ENCODE measurements around the gene LRRFIP2. TPM values are rescaled to one million over a fixed set of nuclear protein-coding genes. Genes with fewer than 3 reads are reported as not detected.
A peak's percentile ranks its signal among the peaks of the same experiment; 100 is the strongest.
"Not testable (repeated sequence)": the region's sequence is repeated elsewhere in the genome, so short reads cannot be mapped to it uniquely, and the experiment has no call there.

LRRFIP2 gene
- total RNA-seq, 1 donor from 2014 or later = 55.4 TPM

DNA sequence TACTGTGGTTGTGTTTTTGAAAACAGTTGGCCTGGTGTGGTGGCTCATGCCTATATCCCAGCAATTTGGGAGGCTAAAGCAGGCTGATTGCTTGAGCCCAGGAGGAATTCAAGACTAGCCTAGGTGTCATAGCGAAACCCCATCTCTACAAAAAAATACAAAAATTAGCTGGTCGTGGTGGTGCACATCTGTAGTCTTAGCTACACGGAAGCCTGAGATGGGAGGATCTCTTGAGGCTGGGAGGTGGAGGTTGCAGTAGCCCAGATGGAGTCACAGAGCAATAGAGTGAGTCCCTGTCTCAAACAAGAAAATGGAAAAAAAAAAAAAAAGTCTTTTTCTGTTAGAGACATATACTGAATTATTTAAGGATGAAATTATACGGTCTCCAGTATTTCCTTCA lies 14.7 kb upstream of the LRRFIP2 start:
- no peak for DNase-seq (ENCODE audit: low spot score in 2 of 2)
- FAIRE-seq = no peak

- peak; percentile 52 for FAIRE-seq
- DNase-seq (ENCODE audit: low spot score in 2 of 2) = no peak
These were observed 9.6 kb upstream of the LRRFIP2 start for GRCh38 chr3:37183976-37184375.

DNA sequence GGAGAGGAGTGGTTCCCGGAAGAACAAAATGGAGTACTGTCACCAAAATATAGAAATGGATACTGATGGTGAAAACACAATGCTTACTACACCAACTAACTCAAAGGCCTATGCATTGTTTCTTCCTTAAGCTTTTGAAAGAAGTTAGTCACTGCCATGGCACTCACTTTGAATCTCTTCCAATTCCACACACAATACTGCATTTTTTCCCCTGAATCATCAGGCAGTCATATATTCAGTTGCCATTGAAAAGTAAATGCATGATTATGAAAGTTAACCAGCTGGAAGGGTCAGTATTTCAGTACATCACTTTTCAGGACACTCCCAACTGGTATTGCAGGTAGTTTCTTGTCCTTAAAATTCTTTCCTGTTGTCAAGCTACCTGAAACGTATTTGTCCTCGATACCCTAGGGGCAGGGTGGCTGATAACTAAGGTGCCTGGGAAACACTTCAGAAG lies 9.0 kb upstream of the LRRFIP2 start:
- FAIRE-seq = no peak
- DNase-seq (ENCODE audit: low spot score in 2 of 2) = no peak

GRCh38 chr3:37182816-37183215 lies 8.4 kb upstream of the LRRFIP2 start:
- FAIRE-seq (no peak), DNase-seq (ENCODE audit: low spot score in 2 of 2) (no peak)

DNA sequence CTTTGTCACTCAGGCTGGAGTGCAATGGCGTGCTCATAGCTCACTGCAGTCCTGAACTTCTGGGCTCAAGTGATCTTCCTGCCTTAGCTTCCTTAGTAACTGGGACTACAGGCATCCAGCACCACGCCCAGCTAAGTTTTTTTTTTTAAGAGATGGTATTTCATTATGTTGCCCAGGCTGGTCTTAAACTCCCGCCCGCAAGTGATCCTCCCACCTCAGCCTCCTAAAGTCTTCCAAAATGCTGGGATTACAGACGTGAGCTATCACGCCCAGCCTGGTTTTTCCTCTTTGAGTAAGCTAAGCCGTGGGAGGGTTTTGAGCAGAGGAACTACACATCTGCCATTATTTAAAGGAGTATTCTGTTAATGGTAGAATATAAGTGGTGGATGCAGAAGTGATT lies 7.4 kb upstream of the LRRFIP2 start:
- no peak for FAIRE-seq
- no peak for DNase-seq (ENCODE audit: low spot score in 2 of 2)

- no peak for DNase-seq (ENCODE audit: low spot score in 2 of 2)
- no peak for FAIRE-seq
These were observed 5.0 kb upstream of the LRRFIP2 start for GRCh38 chr3:37179144-37179967.

DNA sequence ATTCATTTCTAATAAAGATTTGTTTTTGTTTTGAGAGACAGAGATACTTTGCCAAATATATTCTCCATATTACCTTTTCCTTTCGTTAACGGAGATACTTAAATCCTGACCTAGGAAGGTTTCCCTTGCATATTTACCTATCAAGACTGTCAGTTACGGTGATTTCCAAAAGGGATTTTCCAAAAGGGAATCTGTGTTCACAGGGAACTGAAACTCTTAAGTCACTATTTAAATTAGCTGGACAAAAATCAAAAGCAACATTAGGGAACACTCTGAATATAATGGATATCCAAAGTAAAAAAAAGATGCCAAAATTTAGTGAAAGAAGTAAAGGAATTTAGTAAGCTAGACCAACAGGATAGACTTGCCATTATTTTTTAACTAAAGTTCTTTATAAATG lies 576 bp downstream of the LRRFIP2 start:
- FAIRE-seq (no peak), DNase-seq (ENCODE audit: low spot score in 2 of 2) (no peak)

DNA sequence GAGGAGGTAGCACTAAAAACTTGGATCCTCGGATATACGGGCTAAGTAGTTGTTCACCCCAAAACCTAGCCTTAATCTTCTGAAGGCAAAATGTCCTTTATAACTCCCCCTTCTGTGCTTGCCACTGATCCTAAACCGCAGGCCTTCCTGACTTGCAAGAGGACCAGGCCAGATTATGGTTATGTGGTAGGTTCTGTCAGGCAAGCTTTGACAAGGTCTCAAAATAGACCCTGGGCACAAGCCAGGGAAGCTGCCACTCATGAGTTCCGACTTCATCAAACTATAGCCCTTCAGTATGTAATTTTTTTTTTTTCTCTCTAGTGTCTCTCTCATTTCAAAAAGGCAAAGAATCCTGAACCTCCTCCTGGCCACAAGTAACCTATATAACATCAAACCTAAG lies 3.2 kb downstream of the LRRFIP2 start:
- no peak for FAIRE-seq
- no peak for DNase-seq (ENCODE audit: low spot score in 2 of 2)

- FAIRE-seq (no peak), DNase-seq (ENCODE audit: low spot score in 2 of 2) (no peak)
These were observed 3.9 kb downstream of the LRRFIP2 start for GRCh38 chr3:37170513-37170912.

DNA sequence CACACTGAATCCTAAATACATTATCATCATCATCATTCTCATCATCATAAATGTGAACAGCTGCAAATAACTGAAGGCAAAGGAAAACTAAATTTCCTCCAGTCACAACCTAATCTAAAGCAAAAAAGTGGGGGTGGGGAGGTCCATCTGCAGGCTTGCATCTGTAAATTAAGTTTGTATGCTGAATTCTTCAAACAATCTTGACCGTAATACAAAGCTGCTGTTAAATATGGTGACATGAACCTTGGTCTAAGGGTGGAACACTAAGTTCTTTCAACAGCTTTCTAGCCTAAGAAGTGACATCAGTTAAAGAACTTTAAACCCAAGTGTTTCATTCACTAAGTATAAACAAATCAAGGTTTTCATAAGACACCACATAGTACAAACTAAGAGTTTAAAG lies 4.3 kb downstream of the LRRFIP2 start:
- DNase-seq (ENCODE audit: low spot score in 2 of 2) = no peak
- no peak for FAIRE-seq

- FAIRE-seq (no peak), DNase-seq (ENCODE audit: low spot score in 2 of 2) (no peak)
These were observed 5.5 kb downstream of the LRRFIP2 start for GRCh38 chr3:37168896-37169295.

- FAIRE-seq = no peak
- DNase-seq (ENCODE audit: low spot score in 2 of 2) = no peak
These were observed 10.9 kb downstream of the LRRFIP2 start for GRCh38 chr3:37163262-37164015.

GRCh38 chr3:37162501-37163245 lies 11.7 kb downstream of the LRRFIP2 start:
- FAIRE-seq (no peak), DNase-seq (ENCODE audit: low spot score in 2 of 2) (no peak)

DNA sequence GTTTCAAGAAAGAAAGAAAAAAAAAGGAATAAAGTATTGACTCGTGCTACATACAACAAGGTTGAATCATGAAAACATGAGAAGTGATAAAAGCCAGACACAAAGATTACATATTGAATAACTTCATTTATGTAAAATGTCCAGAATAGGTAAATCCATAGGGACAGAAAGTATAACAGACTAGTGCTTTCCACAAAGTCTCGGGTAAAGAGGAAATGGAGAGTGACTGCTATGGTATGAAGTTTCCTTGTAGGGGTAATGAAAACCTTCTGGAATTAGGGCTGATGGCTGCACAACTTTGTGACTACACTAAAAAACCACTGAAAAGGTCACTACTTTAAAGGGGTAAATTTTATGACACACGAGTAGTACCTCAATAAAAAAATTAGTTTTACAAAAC lies 13.0 kb downstream of the LRRFIP2 start:
- FAIRE-seq = no peak
- no peak for DNase-seq (ENCODE audit: low spot score in 2 of 2)

GRCh38 chr3:37155782-37156181 lies 18.6 kb downstream of the LRRFIP2 start:
- FAIRE-seq (no peak), DNase-seq (ENCODE audit: low spot score in 2 of 2) (no peak)

DNA sequence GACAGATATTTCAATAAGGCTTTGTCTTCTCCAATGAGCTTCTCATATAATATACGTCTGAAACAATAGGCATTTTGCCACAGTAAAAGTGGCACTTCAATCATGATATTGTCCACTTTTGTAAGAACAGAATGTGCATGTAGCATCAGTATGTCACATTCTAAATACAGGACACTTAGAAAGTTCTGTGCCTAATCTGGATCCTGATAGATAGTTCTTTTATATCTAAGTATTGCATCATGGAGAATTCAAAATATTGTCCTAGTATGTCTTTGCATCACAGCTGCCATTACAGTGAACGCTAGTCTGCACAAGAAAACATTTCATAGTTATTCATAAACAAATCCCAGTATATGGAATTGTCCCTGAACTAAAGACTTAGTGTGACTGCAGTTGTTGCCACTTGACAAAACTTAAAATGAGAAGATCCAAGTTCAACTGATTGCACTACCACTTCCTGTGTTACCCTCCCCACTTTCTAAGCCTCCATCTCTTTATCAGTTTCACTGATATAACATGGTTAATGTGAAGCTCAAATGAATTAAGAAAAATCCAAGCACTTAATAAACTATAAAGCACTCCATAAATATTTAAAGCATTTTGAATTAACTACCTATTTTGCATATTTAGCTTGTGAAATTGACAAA lies 19.6 kb downstream of the LRRFIP2 start:
- DNase-seq (ENCODE audit: low spot score in 2 of 2) (no peak), FAIRE-seq (no peak)

DNA sequence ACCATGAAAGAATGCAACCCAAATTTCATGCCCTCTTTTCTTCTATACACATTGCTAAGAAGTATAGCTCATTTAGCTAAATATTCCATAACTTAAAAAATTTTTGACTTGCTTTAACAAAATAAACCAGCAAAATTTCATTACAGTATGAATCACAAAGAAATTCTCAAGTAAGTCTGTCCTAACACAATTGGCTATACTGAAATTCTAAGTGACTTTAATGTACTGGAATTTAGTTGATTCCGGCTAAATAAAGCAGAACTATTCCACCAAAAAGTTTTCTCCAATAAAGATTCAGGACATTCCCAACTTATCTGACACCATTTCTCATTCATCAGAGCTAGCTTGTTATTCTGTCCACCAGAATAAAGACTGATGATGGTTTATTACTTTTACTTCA lies 23.8 kb downstream of the LRRFIP2 start:
- no peak for FAIRE-seq
- DNase-seq (ENCODE audit: low spot score in 2 of 2) = no peak

DNA sequence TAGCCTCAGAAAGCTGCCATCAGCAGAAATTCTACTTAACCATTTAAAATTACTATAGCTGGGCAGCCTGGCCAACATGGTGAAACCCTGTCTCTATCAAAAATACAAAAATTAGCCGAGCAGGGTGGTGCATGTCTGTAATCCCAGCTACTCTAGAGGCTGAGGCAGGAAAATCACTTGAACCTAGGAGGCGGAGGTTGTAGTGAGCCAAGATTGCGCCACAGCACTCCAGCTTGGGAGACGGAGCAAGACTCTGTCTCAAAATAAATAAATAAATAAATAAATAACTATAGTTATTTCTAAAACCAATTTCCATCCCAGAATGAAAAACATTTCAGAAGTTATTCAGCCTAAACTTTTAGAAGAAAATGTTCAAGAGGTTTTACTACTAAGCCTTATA lies 25.1 kb downstream of the LRRFIP2 start:
- DNase-seq (ENCODE audit: low spot score in 2 of 2) (no peak), FAIRE-seq (no peak)

GRCh38 chr3:37148208-37148607 lies 26.2 kb downstream of the LRRFIP2 start:
- FAIRE-seq (no peak), DNase-seq (ENCODE audit: low spot score in 2 of 2) (no peak)

- no peak for DNase-seq (ENCODE audit: low spot score in 2 of 2)
- no peak for FAIRE-seq
These were observed 26.7 kb downstream of the LRRFIP2 start for GRCh38 chr3:37147666-37148065.

GRCh38 chr3:37146927-37147326 lies 27.5 kb downstream of the LRRFIP2 start:
- DNase-seq (ENCODE audit: low spot score in 2 of 2); FAIRE-seq: not testable (repeated sequence)
